GM11168 (cell line): ENCODE data around the gene IFI30.
"Not testable (repeated sequence)": the region's sequence is repeated elsewhere in the genome, so short reads cannot be mapped to it uniquely, and the experiment has no call there.

Experiments
- in situ Hi-C: fragments of 300-500 bp; cut with MboI; formaldehyde crosslinking; loops from one replicate; pipeline ENCODE4 v1.12.0; 2022; ENCODE audit warnings: low sequenced_read_pairs; ENCODE audit not compliant: unreplicated experiment

The IFI30 gene

DNA sequence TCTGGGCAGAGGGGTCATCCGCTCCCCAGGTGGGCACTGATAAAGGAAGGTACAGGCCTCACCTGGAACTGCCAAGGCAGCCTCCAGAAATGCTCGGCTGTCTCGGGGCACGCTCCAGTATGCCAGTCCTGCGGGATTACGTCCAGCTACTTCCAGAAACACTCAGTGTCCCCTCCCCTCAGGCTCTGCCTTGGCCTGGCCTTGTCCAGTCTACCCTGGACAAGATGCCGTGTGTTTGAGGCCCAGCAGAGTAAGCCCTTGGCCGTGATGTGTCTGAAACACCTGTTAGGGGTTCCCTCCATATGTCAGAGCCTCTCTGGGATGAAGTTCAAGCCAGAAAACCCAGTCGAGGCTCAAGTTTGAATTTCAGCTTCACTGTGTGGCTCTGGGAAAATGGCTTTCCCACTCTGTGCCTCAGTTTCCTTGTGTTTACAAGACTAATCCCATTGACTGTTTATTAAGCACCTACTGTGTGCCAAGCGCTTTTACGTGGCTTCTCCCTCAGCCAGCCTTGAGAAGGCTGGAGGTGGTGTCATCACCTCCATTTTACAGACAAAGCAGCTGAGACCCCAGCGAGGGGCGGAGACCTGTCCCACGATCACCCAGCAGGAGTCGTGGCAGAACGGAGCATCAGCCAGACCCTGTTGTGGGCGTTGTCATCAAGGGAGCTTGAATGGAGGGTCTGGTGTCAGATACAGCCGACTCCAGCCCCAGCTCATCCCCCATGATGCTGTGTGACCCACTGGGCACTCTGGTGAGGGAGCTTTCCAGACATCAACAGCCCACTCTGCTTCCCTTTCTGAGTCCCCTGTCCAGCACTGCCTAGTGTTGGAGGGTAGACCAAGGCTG, 22.6 kb upstream of the IFI30 start:
- in situ Hi-C loops, result no loop called here

DNA sequence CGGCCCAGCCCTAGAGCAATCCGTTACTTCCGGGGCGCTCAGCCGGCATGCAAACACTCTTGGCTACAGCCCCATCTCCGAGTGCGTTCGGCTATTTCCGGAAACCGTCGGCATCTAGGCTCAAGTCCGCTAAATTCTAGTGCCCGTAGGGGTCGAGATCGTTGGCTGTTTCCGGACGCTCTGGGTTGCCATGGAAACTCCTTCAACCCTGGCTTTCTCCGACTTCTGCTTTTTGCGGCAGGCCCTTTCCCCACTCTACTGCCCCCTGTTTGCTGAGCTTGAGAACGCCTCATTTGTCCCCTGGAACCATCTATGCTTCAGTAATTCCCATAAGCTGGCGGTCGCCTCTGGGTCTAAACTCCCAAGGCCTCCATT, 21.2 kb upstream of the IFI30 start:
- in situ Hi-C loops, result no loop called here

DNA sequence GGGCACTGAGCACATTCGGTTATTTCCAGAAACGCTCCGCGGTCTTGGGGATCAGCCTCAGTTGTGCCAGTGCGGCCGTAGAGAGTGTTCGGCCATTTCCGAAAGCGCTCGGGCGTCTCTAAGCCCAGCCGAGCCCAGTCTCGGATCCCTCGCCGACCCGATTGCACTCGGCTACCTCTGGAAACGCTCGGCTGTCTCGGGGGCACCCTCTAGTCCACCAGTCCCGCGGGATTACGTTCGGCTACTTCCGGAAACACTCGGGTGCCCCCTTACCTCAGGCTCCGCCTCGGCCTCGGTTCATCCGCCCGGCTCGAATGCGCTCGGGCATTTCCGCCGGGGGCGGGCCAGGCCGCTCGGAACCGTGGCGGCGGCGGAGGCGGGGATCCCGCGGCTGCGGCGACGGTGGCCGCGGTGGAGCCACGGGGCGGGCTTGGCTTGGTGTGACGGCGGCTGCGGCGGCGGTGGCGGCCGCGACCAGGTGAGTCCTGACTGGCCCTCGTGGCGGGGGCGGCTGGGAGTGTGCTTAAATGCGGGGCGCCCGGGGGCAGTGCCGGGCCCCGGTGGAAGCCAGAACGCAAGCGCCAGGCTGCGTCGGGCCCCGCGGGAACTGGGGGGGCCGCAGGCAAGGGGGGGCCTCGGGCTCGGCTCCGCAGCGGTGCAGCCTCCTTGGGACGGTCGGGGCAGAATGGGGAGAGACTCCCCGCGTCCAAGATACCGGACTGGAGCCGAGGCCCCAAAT, 20.6 kb upstream of the IFI30 start, which contains the start of gene PIK3R2:
TSS of gene PIK3R2 (plus strand) at position 347 of the 739 bp plus-strand sequence. CDS start 2,717 bp downstream, outside the sequence.
- in situ Hi-C loops, result no loop called here

DNA sequence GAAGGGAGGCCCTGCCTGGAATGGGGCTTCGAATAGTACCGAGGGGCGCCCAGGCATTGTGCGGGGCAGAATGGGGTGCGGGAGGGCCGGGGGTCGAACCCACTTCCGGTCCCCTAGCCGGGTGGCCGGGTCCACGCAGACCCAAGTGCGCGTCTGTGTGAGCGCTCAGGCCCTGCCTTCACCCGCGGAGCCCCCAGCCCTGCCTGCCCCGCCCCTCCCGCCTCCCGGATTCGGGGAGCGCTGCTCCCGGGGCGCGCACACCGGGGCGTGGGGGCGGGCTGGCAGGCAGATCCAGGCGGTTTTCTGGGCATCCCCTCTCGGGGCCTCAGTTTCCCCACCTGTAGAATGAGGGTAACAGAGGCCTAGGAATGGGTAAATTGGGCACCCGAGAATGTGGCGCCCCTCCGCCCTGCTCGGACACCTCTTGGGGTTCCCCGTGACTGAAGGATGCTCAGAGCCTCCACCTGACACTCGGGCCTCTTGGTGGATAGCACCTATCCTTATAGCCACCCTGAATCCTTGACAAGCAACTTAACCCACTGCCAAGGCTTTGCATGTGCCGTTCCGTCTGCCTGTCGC, 20.0 kb upstream of the IFI30 start:
- in situ Hi-C loops, result no loop called here

DNA sequence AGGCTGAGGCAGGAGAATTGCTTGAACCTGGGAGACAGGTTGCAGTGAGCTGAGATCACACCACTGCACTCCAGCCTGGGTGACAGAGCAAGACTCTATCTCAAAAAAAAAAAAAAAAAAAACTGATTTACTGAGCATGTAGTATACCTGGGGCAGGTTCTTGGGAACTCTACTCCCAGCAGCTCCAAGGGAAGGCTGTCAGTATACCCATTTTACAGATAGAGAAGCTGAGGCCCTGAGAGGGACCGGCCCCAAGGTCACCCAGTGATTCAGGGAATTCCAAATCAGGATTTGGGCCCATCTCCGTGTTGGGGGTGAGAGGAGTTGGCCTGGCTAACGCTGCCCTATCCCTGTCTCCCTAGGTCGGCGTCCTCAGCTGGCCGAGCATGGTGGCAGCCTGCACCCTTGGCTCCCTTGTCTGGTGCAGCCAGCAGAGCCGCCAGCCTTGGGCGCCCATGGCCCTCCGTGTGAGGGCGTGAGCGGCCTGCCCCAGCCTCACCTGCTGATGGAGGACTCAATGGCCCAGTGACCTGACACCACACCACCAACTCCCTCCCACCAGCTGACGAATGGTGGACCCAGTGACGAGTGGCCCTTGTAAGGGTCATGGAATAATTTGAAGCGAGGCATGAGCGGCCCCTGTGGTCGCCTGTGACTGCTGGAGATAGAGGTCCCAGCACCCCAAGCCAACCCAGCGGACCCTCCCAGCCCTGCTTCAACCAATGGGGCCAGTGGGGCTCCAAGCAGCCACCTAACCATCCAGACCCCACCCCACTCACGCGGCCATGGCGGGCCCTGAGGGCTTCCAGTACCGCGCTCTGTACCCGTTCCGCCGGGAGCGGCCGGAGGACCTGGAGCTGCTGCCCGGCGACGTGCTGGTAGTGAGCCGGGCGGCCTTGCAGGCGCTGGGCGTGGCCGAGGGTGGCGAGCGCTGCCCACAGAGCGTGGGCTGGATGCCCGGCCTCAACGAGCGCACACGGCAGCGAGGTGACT, 18.2 kb upstream of the IFI30 start:
- in situ Hi-C loops, result no loop called here

DNA sequence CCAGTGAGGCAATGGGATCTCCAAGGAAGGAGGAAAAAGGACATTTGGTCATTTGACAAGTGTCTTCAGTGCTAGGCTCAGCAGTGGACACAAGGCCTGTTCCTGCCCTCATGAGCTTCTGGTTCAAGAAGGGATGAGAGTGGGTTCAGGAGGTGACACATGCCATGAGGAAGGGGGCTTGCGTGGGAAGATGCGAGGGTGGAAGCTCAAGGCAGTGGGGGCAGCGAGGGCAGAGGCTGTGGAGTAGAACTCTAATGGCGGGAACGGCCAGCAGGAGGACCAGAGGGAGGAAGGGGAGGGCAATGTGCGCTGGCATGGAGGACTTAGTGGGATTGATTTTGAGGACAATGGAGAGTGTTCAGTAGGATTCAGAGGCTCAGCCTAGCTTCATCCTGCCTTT, 17.3 kb upstream of the IFI30 start:
- in situ Hi-C loops, result no loop called here

DNA sequence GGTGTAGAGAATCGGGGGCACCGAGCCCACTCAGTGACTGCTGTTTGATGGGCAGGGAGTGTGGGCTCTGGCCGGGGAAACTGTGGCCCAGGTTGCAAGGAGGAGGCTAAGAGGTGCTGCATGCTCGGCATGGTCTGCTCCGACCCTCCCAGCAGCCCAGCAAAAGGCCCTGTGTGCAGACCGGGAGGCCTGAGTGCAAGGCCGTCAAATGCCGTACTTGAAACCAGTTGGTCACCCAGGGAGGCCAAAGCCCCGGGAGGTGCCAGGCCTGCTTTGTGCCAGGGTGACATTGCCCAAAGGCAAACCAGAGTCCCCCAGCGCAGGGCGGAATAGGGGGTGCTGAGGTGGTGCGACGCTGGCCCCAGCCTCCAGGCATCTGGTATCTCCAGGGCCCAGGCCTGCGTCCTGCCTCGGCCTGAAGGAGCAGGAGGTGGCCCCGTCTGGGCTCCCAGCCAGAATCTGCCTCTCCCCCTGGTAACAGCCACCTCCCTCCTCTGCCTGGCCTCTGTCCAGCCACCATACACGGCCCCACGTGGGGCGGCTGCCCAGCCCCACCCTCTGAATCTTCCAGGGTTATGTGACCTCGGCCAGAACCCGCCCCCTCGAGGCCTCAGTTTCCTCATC, 16.7 kb upstream of the IFI30 start:
- in situ Hi-C loops, result no loop called here

DNA sequence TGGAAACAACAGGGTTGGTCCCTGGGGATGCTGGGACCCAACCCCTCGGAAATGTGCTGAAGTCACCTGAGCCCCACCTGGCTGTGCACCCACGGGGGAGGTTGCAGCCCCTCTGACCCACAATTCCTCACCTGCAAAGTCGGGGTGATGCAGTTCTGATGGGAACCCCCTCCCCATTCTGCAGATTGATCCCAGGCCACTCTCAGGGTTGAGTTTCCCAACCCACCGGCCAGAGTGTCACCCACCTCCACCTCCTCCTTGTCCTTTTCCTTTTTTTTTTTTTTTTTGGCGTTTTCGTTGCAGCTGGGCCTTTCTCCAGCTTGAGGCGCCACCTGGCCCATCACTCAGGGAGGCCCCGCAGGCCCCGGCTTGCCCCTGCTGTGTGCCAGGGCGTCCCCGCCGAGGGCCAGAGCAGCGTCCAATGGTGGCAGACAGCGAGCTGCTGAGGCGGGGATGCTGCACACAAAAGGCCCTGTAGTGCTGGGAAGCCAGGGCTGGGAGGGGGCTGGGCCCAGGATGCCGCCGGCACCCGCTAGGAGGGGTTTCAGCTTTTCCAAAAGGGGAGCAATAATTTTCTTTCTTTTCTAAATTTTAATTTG, 16.0 kb upstream of the IFI30 start:
- in situ Hi-C loops, result no loop called here

DNA sequence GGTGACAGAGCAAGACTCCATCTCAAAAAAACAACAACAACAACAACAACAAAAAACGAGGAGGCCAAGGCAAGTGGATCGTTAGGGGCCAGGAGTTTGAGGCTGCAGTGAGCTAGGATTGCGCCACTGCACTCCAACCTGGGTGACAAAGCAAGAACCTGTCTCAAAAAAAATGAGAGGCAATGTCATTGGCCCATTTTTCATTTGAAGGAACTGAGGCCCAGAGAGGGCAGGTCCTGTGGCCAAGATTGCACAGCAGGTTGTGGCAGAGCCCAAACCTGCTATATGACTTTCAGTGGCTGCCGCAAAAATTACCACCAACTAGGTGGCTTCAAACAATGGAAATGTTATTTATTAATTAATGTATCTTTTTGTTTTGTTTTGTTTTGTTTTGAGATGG, 15.1 kb upstream of the IFI30 start:
- in situ Hi-C loops, result no loop called here

DNA sequence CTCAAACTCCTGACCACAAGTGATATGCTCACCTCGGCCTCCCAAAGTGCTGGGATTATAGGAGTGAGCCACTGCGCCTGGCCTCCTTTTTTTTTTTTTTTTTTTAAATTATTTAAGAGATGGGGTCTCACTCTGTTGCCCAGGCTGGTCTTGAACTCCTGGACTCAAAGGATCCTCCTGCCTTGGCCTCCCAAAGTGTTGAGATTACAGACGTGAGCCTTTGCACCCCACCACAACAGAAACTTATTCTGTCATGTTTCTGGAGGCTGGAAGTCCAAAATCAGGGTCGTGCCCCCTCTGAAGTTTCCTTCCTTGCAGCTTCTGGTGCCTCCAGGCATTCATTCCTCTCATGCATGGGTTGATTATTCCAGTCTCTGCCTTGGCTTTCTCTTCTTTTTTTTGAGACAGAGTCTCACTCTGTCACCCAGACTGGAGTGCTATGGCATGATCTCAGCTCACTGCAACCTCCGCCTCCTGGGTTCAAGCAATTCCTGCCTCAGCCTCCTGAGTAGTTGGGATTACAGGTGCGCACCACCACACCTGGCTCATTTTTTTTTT, 14.5 kb upstream of the IFI30 start:
- in situ Hi-C loops, result not testable (repeated sequence)

DNA sequence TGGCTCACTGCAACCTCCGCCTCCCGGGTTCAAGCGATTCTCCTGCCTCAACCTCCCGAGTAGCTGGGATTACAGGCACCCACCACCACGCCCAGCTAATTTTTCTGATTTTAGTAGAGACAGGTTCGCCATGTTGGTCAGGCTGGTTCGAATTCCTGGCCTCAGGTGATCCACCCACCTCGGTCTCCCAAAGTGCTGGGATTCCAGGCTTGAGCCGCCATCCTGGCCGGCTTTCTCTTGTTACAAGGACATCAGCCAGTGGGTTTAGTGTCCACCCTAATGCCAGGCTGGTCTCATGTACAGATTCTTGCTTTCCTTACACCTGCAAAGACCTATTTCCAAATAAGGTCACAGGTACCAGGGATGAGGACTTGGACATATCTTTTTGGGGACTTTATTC, 13.8 kb upstream of the IFI30 start:
- in situ Hi-C loops, result no loop called here

DNA sequence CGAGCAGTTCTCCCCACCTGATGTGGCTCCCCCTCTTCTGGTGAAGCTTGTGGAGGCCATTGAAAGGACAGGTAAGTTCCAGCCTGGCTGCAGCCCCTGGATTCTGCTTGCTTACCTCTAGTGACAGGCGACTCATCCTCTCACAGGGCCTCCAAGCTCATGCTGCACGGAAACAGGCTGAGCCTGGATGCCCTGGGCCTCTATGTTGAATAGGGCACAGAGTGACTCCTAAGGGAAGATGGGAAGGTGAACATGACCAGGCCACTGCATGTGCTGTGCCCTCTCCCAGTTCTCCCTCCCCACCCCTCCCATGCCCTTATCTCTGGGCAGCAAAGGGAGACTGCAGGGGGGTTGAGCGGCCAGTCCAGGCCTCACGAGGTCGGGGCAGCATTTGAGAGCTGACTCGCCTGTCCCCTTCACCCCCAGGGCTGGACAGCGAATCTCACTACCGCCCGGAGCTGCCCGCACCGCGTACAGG, 13.1 kb upstream of the IFI30 start:
- in situ Hi-C loops, result no loop called here

DNA sequence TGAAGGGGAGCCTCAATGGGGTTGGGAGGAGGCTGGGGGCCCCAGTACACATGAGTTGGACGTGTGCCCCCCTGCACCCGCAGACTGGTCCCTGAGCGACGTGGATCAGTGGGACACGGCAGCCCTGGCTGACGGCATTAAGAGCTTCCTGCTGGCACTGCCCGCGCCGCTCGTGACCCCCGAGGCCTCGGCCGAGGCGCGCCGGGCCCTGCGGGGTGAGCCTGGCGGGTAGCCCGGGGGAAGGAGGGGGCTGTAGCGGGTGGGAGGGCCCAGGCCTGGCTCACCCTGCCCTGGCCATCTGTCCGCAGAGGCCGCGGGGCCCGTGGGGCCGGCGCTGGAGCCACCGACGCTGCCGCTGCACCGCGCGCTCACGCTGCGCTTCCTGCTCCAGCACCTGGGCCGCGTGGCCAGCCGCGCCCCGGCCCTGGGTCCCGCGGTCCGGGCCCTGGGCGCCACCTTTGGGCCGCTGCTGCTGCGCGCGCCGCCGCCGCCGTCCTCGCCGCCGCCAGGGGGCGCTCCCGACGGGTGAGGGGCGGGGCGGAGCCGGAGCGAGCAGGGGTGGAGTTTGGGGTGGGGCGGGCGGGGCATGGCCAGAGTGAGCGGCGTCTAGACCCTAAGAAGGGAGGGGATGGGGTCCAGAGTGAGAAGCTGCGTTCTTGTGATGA, 12.5 kb upstream of the IFI30 start:
- in situ Hi-C loops, result no loop called here

DNA sequence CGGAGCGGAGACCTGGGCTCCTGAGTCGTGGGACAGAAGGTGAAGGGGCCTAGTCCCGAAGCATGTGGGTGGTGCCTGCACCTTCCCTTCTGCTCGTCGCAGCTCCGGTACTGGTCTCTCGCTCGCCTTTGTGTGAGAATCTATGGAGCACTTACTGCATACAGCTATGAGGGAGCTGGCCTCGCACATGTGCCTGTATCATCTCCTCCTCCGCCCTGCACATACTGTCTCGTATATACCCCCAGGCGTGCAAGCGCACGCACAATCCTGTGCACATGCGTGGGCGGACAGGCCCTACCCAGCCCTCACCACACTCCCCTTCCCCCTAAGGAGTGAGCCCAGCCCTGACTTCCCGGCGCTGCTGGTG, 12.0 kb upstream of the IFI30 start:
- in situ Hi-C loops, result no loop called here

DNA sequence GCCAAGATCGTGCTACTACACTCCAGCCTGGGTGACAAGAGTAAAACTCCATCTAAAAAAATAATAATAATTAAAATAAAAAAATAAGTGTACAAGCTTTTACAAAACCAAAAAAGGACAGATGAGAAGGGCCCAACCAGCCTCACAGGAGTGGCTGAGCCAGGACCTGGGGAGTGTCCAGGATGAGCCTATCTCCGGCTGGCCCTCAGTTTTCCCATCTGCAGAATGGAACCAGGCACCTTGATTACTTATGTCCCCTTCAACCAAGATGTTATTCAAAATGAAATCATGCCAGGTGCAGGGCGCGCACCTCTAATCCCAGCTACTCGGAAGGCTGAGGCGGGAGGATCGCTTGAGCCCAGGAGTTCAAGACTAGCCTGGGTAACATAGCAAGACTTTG, 9.5 kb upstream of the IFI30 start:
- in situ Hi-C loops, result no loop called here

DNA sequence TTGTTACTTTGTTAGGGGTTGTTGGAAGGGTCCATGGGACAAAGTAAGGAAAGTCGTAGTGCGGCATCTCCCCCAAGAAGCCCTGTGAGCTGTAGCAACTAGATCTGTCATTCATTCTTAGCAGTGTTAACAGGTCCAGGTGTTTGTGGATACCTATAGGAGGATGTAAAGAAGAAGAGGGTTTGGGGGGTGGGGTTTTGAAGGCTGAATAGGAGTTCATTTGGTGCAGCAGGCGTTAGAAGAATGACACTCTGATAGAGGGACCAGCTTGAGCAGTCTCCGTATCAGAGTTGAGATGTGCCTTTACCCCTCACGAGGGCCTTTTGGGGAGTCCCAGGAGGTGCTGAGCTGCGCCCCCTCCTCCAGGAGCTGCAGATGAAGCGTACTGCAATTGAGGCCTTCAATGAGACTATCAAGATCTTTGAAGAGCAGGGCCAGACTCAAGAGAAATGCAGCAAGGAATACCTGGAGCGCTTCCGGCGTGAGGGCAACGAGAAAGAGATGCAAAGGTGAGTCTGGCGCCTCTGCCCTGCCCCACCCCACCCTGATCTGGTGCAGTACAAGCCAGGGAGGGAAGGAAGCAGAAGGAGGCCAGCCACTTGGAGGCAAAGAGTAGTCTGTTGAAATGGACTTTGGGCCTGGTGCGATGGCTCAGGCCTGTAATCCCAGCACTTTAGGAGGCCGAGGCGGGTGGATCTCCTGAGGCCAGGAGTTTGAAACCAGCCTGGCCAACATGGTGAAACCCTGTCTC, 7.6 kb upstream of the IFI30 start:
- in situ Hi-C loops, result no loop called here

DNA sequence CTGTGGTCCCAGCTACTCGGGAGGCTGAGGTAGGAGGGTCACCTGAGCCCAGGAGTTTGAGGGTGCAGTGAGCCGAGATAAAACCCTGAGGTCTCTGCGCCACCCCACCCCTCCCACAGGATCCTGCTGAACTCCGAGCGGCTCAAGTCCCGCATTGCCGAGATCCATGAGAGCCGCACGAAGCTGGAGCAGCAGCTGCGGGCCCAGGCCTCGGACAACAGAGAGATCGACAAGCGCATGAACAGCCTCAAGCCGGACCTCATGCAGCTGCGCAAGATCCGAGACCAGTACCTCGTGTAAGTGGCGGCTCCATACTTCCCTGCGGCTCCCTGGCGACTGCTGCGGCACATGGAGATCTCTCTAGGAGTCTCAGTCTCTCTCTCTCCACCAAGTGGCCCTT, 6.6 kb upstream of the IFI30 start:
- in situ Hi-C loops, result no loop called here
